ENCODE measurements around the gene ONECUT2. TPM values are rescaled to one million over a fixed set of nuclear protein-coding genes. Genes with fewer than 3 reads are reported as not detected.

The ONECUT2 gene
- total RNA-seq, 2 experiments from 2014 or later: not detected

- no peak overlapping the region for H3K27ac Mint-ChIP-seq
- ATAC-seq (ENCODE audit: low read depth) (no peak), DNase-seq (peak; percentile 36)
- H3K36me3 Mint-ChIP-seq: no peaks in the 10 kb centered on the region
- H3K9me3 Mint-ChIP-seq: peaks cover 3% of the 10 kb centered on the region
- H3K4me3 Mint-ChIP-seq: no peak overlapping the region
- POLR2A ChIA-PET: no interaction called here
- peaks cover 71% of the 10 kb centered on the region for H3K27me3 Mint-ChIP-seq
- peaks cover 3% of the 10 kb centered on the region for H3K4me1 Mint-ChIP-seq
Measured at GRCh38 chr18:57427429-57428201, 7.6 kb upstream of the ONECUT2 start.

GRCh38 chr18:57428221-57429150, 6.7 kb upstream of the ONECUT2 start:
- H3K4me3 Mint-ChIP-seq: no peak overlapping the region
- ATAC-seq (ENCODE audit: low read depth): no peak
- no peak overlapping the region for H3K27ac Mint-ChIP-seq
- H3K4me1 Mint-ChIP-seq: peaks cover 3% of the 10 kb centered on the region
- no peaks in the 10 kb centered on the region for H3K36me3 Mint-ChIP-seq
- H3K27me3 Mint-ChIP-seq: peaks cover 80% of the 10 kb centered on the region
- H3K9me3 Mint-ChIP-seq: peaks cover 3% of the 10 kb centered on the region
- POLR2A ChIA-PET: no interaction called here
- peak; percentile 41 for DNase-seq

- Mint-ChIP-seq H3K4me1 (peaks cover 5% of the 10 kb centered on the region), H3K36me3 (no peaks in the 10 kb centered on the region), H3K27ac (no peak overlapping the region), H3K9me3 (peaks cover 3% of the 10 kb centered on the region), H3K27me3 (peaks cover 86% of the 10 kb centered on the region), H3K4me3 (peak overlapping the region; percentile 28)
- POLR2A ChIA-PET: no interaction called here
- DNase-seq (no peak), ATAC-seq (ENCODE audit: low read depth) (no peak)
Measured at GRCh38 chr18:57429167-57430078, 5.8 kb upstream of the ONECUT2 start.

DNA sequence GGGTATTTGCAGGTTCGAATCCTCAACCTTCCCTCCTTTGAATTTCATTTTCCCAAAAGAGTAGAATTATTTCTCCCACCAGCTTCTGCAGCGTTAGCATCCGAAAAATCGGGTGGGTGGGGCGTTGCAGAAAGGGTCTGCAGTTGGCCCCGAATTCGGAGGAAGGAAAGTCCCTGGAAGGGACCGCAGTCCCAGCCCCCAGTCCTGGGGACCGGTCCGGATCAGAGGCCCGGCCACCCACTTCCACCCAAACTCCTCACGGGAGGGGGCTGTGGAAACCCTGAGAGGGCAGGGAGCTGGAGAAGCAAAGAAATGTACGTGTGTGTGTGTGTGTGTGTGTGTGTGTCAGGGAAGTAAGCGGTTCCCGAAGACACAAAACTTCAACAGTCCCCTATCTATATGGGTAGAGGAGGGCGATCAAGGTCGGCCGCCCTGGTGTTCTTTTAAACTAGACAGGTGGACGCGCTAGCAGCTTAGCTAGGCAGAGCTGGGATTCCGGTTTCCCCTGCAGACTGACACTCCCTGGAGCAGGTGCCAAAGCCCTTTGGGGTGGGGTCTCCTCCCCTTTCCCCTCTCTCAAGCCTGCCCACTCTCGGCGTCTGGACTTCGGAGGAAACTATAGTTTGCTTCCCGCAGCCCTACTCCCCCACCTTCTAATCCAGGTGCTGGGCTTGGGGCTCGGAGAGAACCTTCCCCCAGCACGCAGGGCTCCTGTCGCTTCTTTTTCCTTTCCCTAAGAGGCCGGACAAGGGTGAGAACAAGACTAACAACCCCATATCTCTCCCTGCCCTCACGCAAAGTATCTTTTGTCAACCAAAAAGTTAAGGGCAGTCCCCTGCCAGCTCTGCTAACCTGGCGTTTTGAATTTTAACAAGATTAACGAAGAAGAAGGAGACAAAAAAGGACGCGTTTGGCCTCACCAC, 4.8 kb upstream of the ONECUT2 start:
- Mint-ChIP-seq H3K27me3 (peaks cover 85% of the 10 kb centered on the region), H3K27ac (no peak overlapping the region), H3K36me3 (no peaks in the 10 kb centered on the region), H3K9me3 (peaks cover 3% of the 10 kb centered on the region), H3K4me3 (no peak overlapping the region), H3K4me1 (peaks cover 6% of the 10 kb centered on the region)
- POLR2A ChIA-PET: no interaction called here
- ATAC-seq (ENCODE audit: low read depth): no peak
- no peak for DNase-seq

DNA sequence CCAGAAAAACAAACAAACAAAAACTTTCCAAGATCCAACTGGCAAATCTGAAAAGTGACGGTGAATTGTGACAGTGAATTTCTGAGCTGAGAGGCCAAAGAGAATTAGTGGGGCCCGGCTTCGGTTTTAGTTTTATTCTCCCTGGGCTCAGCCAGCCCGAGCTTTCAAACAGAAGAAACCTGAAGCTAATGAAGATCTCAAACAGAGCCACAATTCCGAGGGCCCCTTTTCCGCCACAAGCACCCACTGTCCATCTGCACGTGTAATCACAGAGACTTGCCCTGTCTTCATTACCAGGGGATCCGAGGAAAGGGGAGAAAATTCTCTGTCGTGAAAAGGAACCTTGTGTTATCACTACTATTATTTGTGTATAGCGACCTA, 4.2 kb upstream of the ONECUT2 start:
- DNase-seq (no peak), ATAC-seq (ENCODE audit: low read depth) (no peak)
- Mint-ChIP-seq H3K4me3 (no peak overlapping the region), H3K27ac (no peak overlapping the region), H3K9me3 (peaks cover 3% of the 10 kb centered on the region), H3K36me3 (no peaks in the 10 kb centered on the region), H3K27me3 (peaks cover 81% of the 10 kb centered on the region), H3K4me1 (peaks cover 7% of the 10 kb centered on the region)
- POLR2A ChIA-PET: no interaction called here

DNA sequence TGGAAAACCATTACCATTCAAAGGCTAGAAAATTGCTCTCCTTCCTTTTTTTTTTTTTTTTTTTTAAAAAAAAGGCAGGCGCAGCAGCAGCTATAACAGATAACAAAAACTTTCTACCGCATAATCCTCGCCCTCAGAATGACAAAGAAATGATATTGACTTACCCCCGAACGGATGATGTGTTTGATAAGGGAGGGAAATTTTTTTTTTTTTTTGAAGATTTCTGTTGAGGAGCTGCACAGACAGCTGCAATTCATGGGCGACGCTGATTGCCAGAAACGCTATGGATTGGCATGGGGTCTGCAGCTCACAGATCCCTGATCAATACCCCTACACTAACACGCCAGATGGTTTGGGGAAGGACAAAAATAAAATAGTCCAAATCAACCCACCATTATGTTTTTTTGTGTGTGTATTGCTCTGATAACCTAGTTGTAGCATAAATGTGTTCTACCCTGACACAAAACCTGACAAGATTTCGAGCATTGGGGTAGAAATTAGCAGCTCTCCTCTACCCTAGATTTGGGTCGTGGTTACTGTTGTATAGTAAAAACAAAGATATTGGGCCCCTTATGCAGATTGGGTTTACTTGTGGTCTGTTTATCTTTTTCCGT, 3.6 kb upstream of the ONECUT2 start:
- H3K36me3 Mint-ChIP-seq: no peaks in the 10 kb centered on the region
- H3K27ac Mint-ChIP-seq: no peak overlapping the region
- ATAC-seq (ENCODE audit: low read depth) (no peak), DNase-seq (no peak)
- peaks cover 10% of the 10 kb centered on the region for H3K4me1 Mint-ChIP-seq
- peaks cover 81% of the 10 kb centered on the region for H3K27me3 Mint-ChIP-seq
- peaks cover 3% of the 10 kb centered on the region for H3K9me3 Mint-ChIP-seq
- no peak overlapping the region for H3K4me3 Mint-ChIP-seq
- POLR2A ChIA-PET: no interaction called here

DNA sequence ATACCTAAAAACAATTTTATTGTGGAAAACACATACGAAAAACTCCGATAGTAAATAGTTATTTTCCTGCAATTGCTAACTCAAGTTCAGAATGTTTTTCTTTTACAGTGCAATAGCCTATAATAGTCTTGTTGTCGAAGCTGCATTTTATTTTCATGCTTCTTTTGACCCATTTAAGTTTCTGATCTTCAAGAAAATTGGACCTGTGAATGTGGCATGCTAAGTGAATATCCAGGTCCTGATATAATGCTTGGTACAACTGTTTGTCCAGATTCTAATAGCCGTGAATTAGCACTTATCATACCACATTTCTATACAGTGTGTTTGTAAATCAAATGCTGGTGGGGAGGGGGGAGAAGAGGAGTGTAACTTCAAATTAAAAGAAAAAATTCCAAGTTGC, 3.0 kb upstream of the ONECUT2 start:
- DNase-seq (no peak), ATAC-seq (ENCODE audit: low read depth) (no peak)
- no peaks in the 10 kb centered on the region for H3K36me3 Mint-ChIP-seq
- H3K4me3 Mint-ChIP-seq: no peak overlapping the region
- H3K4me1 Mint-ChIP-seq: peaks cover 14% of the 10 kb centered on the region
- no peak overlapping the region for H3K27ac Mint-ChIP-seq
- peaks cover 81% of the 10 kb centered on the region for H3K27me3 Mint-ChIP-seq
- H3K9me3 Mint-ChIP-seq: peaks cover 3% of the 10 kb centered on the region
- POLR2A ChIA-PET: no interaction called here

GRCh38 chr18:57432751-57433400, 2.3 kb upstream of the ONECUT2 start:
- no peaks in the 10 kb centered on the region for H3K36me3 Mint-ChIP-seq
- POLR2A ChIA-PET: no interaction called here
- no peak for ATAC-seq (ENCODE audit: low read depth)
- no peak overlapping the region for H3K27ac Mint-ChIP-seq
- no peak overlapping the region for H3K4me3 Mint-ChIP-seq
- DNase-seq: no peak
- H3K9me3 Mint-ChIP-seq: peaks cover 3% of the 10 kb centered on the region
- H3K4me1 Mint-ChIP-seq: peaks cover 18% of the 10 kb centered on the region
- peaks cover 86% of the 10 kb centered on the region for H3K27me3 Mint-ChIP-seq

DNA sequence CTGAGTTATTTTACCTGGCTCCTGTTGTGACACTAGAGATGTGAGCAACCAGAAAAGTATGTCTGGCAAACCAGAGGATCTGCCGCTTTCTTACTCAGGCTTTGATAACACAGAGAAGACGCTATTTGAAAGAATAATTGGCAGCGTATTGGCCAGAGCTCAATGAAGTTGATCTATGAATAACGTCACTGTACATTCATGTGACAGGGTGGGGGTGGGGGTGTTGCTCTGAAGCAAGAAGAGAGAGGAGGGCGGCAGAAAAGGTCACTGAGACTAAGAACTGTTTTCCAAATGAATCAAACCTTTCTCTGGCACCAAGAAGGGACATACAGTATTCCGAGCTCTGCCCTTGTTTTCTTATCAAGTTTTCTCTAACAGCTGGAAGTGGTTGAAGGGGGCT, 1.7 kb upstream of the ONECUT2 start:
- DNase-seq: no peak
- Mint-ChIP-seq H3K27me3 (peaks cover 89% of the 10 kb centered on the region), H3K36me3 (no peaks in the 10 kb centered on the region), H3K9me3 (peaks cover 3% of the 10 kb centered on the region), H3K27ac (peak overlapping the region; percentile 25), H3K4me3 (no peak overlapping the region), H3K4me1 (peaks cover 18% of the 10 kb centered on the region)
- no peak for ATAC-seq (ENCODE audit: low read depth)
- POLR2A ChIA-PET: no interaction called here

DNA sequence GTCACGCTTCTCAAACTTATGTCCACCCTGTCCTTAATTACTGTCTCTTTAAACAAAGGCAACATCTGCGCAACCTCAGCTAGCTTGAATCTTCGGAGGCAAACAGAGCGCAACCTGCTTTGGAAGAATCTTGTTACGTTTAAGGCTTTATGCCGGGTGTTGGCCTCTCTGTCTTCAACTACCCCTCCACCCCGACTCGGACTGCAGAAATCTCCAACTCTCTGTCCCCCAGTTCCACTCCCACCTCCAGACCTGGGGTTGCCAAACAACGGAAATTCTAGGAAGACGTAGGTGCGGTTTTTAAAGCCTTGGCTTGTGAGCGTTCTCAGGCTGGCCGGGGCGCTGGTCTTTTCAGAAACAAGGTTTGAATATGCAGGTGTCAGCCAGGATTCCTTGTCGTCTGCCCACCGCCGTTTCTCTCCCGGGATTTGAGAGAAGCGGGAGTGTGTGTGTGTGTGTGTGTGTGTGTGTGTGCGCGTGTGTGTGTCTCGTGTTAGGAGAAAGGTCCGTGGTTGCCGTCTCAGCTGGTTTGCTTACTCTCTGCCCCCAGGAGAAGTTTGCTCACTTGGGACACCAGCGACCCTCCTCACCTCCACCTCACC, 1.1 kb upstream of the ONECUT2 start:
- Mint-ChIP-seq H3K27me3 (peaks cover 91% of the 10 kb centered on the region), H3K36me3 (no peaks in the 10 kb centered on the region), H3K9me3 (peaks cover 3% of the 10 kb centered on the region), H3K4me3 (no peak overlapping the region), H3K27ac (peak overlapping the region; percentile 25), H3K4me1 (peaks cover 19% of the 10 kb centered on the region)
- POLR2A ChIA-PET: no interaction called here
- DNase-seq (peak; percentile 30), ATAC-seq (ENCODE audit: low read depth) (no peak)

- POLR2A ChIA-PET: no interaction called here
- ATAC-seq (ENCODE audit: low read depth): no peak
Measured at GRCh38 chr18:57435846-57436190, 644 bp downstream of the ONECUT2 start.

More at GRCh38 chr18:57435846-57436190, 644 bp downstream of the ONECUT2 start:
- peak overlapping the region; percentile 63 for H3K4me3 Mint-ChIP-seq
- DNase-seq: no peak
- peaks cover 20% of the 10 kb centered on the region for H3K4me1 Mint-ChIP-seq
- H3K27me3 Mint-ChIP-seq: peaks cover 90% of the 10 kb centered on the region
- H3K27ac Mint-ChIP-seq: peak overlapping the region; percentile 73
- H3K9me3 Mint-ChIP-seq: peaks cover 1% of the 10 kb centered on the region
- no peaks in the 10 kb centered on the region for H3K36me3 Mint-ChIP-seq
